Mucosa of rectum (tissue), 2 donors: Measurements from ENCODE around the gene DDX27.

Experiments
- H3K27ac ChIP-seq, 2 donors: one replicate each; pipeline ENCODE4 v1.7.0; 2013; ENCODE audit warnings: inconsistent platforms in 2 of 2, low read depth in 2 of 2, low read length in 2 of 2
- H3K27me3 ChIP-seq, 2 donors: one replicate each; pipeline ENCODE4 v1.7.0; 2013; ENCODE audit warnings: low read length in 2 of 2; ENCODE audit not compliant: control insufficient read depth in 2 of 2, insufficient read depth in 2 of 2
- H3K36me3 ChIP-seq, 2 donors: one replicate each; pipeline ENCODE4 v1.7.0; 2013; ENCODE audit warnings: low read length in 2 of 2; ENCODE audit not compliant: control insufficient read depth in 2 of 2, insufficient read depth in 2 of 2
- H3K4me1 ChIP-seq, 2 donors: one replicate each; pipeline ENCODE4 v1.7.0; 2013; ENCODE audit warnings: low read length in 2 of 2, mild to moderate bottlenecking in 1 of 2; ENCODE audit not compliant: control insufficient read depth in 2 of 2, insufficient read depth in 2 of 2
- H3K4me3 ChIP-seq, 2 donors: one replicate each; pipeline ENCODE4 v1.7.0; 2013; ENCODE audit warnings: low read length in 2 of 2
- H3K9ac ChIP-seq, 2 donors: one replicate each; pipeline ENCODE4 v1.7.0; 2013; ENCODE audit warnings: low read length in 2 of 2, low read depth in 1 of 2, mild to moderate bottlenecking in 1 of 2
- H3K9me3 ChIP-seq, 2 donors: one replicate each; pipeline ENCODE4 v1.7.0; 2013; ENCODE audit warnings: low read length in 2 of 2; ENCODE audit not compliant: control insufficient read depth in 2 of 2
- donor health status: healthy.
- donor health status: Normal muscosa, but diverticular disease.

Gene DDX27

DNA sequence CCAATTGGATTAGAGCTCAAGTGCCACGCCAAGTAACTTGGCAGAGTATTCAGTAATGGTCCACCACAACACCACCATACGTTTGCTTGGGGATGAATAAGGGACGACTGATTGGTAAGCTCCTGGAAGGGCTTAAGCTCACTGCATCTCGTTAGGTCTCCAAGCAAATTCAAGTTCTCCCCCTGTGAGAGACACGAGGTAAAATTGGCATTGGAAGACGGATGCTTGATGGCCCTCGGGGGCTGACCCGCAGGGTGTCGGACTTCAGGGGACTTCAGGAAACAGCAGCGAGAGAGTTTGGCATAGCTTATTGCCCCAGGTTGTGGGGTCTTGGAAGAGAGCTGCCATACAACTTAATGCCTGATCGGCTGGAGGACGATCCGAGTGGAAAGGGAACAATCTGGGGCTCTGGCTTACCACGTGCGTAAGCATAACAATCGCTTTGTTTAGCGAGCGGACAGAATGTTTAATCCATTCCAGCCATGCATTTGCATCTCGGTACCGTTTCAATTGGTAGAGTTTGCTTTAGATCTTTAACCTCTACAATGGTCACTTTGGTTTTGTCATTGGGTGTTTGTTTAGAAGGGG lies 63.5 kb downstream of the DDX27 start:
- peaks cover 77 to 80% of the 10 kb centered on the region in 2 donors for H3K36me3 ChIP-seq
- H3K9me3 ChIP-seq, result peaks cover 57 to 58% of the 10 kb centered on the region in 2 donors
- peak overlapping the region in 1 of 2 donors; percentile 14 for H3K4me3 ChIP-seq
- no peak overlapping the region for H3K9ac ChIP-seq
- peaks cover 0 to 4% of the 10 kb centered on the region in 2 donors for H3K4me1 ChIP-seq
- H3K27me3 ChIP-seq, result no peaks in the 10 kb centered on the region
- H3K27ac ChIP-seq, result no peak overlapping the region

DNA sequence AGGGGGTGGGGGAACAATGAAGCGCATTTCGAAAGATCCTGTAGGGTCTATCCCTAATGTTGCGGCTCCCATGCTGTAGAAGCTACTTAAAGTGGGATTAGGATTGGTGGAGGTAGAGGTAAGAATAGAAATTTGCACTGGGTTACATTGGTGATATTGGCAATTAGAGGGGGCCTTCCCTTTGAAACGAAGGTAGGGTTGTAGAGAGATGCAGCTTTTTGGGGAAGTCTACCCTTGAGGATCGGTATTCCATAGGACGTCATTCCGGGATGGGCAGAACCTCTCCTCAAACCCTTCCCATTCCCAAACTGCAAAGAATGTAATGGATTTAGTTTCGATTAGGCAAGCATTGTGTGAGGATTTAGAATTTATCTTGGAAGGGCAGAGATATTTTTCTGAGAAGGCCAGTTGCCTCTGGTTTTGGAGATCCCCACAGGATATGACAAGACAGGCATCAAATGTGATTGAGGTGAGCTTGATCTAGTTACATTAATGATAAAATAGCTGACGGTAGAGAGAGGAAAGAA lies 64.0 kb downstream of the DDX27 start:
- H3K4me3 ChIP-seq, result peak overlapping the region in 1 of 2 donors; percentile 14
- peaks cover 80 to 86% of the 10 kb centered on the region in 2 donors for H3K36me3 ChIP-seq
- no peak overlapping the region for H3K9ac ChIP-seq
- H3K9me3 ChIP-seq, result peaks cover 58 to 59% of the 10 kb centered on the region in 2 donors
- no peaks in the 10 kb centered on the region for H3K27me3 ChIP-seq
- H3K4me1 ChIP-seq, result peaks cover under 1 to 5% of the 10 kb centered on the region in 2 donors
- H3K27ac ChIP-seq, result no peak overlapping the region

DNA sequence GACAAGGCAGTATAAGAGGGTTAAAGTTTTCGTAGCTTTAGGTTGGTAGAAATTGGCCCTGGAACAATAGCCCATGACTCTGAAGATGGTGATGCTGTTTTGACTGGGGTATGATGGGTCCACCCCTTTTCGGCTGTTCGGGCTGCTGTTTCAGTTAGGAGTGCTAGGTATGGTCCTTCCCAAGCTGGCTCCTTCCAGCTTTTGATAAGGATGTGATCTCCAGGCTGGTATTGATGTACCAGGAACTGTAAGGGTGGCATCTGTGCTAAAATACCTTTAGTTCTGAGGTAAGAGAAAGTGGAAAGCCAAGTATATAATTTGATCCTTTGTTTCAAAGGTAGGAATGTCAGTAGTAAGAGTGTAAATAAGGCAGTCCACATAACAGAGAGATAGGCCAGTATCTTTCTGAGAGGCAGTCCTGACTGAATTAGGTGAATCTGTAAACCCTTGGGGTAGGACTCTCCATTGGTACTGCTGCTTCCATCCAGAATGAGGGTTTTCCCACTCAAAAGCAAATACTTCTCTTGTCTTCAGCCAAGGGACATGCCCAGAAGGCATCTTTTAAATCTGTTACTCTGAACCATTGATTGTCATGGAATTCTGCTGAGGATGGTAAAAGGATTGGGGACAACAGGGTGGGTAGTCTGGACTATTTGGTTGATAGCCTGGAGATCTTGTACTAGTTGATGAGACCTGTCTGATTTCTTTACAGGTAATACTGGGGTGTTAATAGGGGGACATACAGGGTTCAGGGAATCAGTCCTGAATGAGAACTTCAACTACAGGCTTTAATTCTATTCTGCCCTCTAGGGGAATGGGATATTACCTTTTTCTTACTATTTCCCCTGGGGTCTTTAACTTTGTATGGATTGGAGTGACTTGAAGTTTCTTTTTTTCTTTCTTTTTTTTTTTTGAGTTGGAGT lies 64.7 kb downstream of the DDX27 start:
- Histone ChIP-seq H3K27ac (no peak overlapping the region), H3K9ac (no peak overlapping the region), H3K9me3 (peaks cover 58 to 59% of the 10 kb centered on the region in 2 donors), H3K36me3 (peaks cover 84 to 93% of the 10 kb centered on the region in 2 donors), H3K4me3 (no peak overlapping the region), H3K4me1 (peaks cover 5 to 8% of the 10 kb centered on the region in 2 donors), H3K27me3 (no peaks in the 10 kb centered on the region)

DNA sequence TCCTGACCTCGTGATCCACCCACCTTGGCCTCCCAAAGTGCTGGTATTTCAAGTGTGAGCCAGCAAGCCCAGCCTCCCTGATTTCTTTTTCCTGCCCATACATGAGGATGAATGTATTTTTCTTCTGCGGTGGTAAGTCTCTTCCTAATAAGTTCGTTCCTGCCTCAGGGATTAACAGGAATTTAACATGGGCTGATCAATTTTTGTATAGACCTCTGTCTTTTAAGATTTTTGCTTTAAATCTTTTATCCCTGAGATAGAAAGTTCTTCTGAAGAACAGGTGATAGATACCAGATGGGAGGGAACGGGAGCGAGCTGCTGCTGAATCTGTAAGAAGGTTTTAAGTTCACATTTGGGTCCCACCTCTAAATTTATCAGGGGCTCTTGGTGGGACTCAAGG lies 65.6 kb downstream of the DDX27 start:
- Histone ChIP-seq H3K9me3 (peaks cover 58 to 59% of the 10 kb centered on the region in 2 donors), H3K4me3 (no peak overlapping the region), H3K9ac (no peak overlapping the region), H3K27ac (no peak overlapping the region), H3K27me3 (no peaks in the 10 kb centered on the region), H3K4me1 (peaks cover 5 to 10% of the 10 kb centered on the region in 2 donors), H3K36me3 (peaks cover 87 to 95% of the 10 kb centered on the region in 2 donors)

DNA sequence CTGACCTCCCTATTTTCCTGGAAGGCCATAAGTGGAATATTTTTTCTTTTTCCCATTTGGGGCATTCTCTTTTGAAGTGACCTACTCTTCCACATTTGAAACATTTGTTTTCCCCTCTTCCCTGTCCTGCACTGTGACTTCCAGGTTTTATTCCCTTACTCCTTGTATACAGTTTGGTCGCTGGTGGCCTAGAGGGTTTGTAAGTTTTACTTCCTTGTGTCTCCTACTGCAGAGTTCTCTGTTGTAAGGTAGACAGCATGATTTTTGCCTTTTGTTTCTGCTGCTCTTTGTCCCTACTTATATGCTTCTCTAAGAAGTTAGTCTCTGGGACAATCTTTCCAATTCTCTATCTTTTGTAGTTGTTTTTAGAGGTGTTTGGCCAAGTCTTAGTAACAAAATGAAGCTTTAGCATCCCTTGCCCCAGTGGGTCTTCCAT lies 66.0 kb downstream of the DDX27 start:
- Histone ChIP-seq H3K4me3 (peak overlapping the region in 1 of 2 donors; percentile 34), H3K27ac (no peak overlapping the region), H3K9me3 (peaks cover 55 to 59% of the 10 kb centered on the region in 2 donors), H3K9ac (no peak overlapping the region), H3K27me3 (no peaks in the 10 kb centered on the region), H3K4me1 (peaks cover 5 to 7% of the 10 kb centered on the region in 2 donors), H3K36me3 (peaks cover 87 to 95% of the 10 kb centered on the region in 2 donors)

DNA sequence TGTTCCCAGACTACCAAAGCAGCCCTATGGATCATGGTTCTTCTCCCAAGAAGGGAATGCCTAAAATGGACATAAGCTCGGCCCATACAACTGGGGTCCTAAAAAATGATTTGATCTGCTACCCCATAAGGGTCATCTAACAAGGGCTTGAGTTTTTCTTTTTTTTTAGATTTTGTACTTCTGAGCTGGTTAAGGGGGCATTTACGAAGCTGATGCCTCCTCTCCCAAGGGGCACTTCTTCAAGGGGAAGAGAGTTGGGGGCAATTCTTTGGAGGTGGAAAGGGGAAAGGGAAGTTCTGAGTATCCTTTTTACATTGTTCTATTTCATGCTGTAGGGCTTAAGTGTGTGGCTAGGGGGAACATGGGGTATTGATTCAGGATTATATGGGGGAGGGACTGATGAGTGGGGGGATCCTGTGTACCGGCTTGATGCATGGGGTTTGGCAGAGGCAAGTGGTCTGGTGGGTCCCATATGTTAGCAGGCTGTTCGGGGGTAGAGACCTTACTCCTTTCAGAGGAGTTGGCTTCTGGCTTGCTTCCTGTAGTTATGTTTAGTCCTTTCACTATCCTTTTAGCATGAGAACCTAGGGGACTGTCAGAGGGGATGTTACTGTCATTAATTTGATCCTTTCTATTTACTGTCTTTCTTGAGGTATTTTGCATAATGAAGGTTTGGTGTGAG lies 66.7 kb downstream of the DDX27 start:
- peak overlapping the region; percentile 1 to 9 for H3K4me3 ChIP-seq
- H3K27ac ChIP-seq, result peak overlapping the region in 1 of 2 donors; percentile 66
- peaks cover 48 to 53% of the 10 kb centered on the region in 2 donors for H3K9me3 ChIP-seq
- no peaks in the 10 kb centered on the region for H3K27me3 ChIP-seq
- peaks cover 5 to 7% of the 10 kb centered on the region in 2 donors for H3K4me1 ChIP-seq
- H3K9ac ChIP-seq, result no peak overlapping the region
- peaks cover 87 to 95% of the 10 kb centered on the region in 2 donors for H3K36me3 ChIP-seq

DNA sequence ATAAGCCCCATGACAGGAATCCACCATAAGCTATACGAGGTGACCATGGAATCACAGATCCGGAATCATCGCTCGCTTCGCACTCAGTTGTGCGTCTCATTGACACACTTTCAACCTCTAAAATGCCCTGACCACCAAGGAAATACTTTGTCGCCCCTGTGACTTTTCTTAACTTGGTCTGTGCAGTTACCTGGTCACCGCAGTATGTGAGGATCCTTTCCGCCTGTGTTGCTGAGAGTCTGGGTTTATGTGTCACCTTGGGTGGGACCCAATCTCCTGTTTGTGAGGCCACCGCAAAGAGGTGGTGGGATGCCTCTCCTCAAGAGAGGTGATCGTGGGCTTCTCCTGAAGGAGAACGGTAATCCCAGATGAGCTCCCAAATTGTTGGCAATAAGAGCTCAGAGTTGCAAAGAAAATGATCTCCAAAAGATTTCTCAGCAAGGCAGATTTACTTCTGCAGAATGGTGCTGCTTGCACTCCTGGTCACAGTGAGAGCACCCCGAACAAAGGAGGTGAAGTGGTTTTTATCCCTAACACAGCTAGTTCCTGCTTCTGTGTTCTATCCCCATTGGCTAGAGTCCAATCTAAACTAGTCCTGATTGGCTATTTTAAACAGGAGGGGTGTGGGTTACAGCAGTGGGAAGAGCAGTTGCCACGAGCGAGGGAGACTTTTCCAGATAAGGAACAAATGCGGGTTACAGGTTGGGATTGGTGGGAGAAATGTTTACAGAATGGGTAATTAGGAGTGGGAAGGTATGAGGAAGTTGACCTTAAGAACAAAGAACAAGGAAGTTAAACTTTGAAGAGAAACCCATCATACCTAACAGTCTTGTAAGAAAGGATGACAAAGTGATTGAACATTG lies 67.7 kb downstream of the DDX27 start:
- peaks cover 5 to 7% of the 10 kb centered on the region in 2 donors for H3K4me1 ChIP-seq
- H3K9ac ChIP-seq, result no peak overlapping the region
- H3K9me3 ChIP-seq, result peaks cover 40 to 45% of the 10 kb centered on the region in 2 donors
- H3K27me3 ChIP-seq, result no peaks in the 10 kb centered on the region
- peak overlapping the region; percentile 43 to 66 for H3K27ac ChIP-seq
- H3K36me3 ChIP-seq, result peaks cover 80 to 92% of the 10 kb centered on the region in 2 donors
- peak overlapping the region in 1 of 2 donors; percentile 9 for H3K4me3 ChIP-seq

DNA sequence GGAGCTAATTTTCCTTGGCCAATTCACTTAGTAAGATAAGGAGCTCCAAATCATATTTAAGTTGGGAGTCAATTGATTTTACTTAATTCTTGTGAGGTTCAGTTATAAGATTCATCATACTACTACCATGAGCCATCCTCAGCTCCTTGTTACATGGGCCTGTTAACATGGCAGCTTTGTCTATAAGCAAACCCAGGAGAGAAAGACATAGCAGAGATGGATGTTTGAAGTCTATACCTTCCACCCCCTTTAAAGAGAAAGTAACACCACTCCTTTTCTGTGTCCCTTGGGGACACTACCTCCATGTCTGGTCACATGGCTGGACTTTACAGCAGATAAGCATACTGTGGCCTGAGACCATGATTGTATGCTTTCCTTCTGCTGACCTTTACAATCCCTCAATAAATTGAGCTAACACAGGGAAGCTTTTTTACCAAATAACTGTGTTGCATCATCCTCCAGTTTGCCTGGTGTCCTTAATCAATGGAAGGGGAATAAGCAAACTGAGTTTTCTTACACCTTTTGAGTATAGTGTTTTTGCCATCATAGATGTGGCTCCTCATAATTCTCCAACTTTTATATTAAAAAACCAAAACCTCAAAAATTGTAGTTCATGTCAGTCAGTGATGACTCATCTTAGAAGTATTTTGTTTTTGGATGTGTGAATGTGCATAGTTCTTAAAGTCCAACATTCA lies 68.5 kb downstream of the DDX27 start:
- H3K36me3 ChIP-seq, result peaks cover 72 to 90% of the 10 kb centered on the region in 2 donors
- peaks cover 5 to 7% of the 10 kb centered on the region in 2 donors for H3K4me1 ChIP-seq
- H3K9me3 ChIP-seq, result peaks cover 34 to 40% of the 10 kb centered on the region in 2 donors
- peak overlapping the region; percentile 43 to 86 for H3K27ac ChIP-seq
- H3K9ac ChIP-seq, result no peak overlapping the region
- H3K4me3 ChIP-seq, result no peak overlapping the region
- H3K27me3 ChIP-seq, result no peaks in the 10 kb centered on the region
